PC-3 (cell line): ENCODE measurements around the gene GRIN1. TPM values are rescaled to one million over a fixed set of nuclear protein-coding genes. Genes with fewer than 3 reads are reported as not detected.

Experiments used
- ATAC-seq: fragments of 200-7000 bp; cut with Tn5 transposase; 2 replicates; pipeline ENCODE4 v1.9.1; 2020; ENCODE audit warnings: mild to moderate bottlenecking, moderate library complexity
- BruUV-seq: library from RNA; stranded (reverse); fragments of 400-500 nt; replicated peaks from 2 replicates; lab custom pipeline; 2021; lab: Mats Ljungman, UMichigan
- CTCF ChIA-PET: fragments of 300-600 bp; sonication (Branson Sonifier 250); formaldehyde crosslinking; loops from one replicate; lab custom pipeline; 2022; ENCODE audit warnings: antibody characterized with exemption; lab: Charles Lee
- POLR2A ChIA-PET: fragments of 300-600 bp; sonication (Branson Sonifier 250); formaldehyde crosslinking; loops from one replicate; lab custom pipeline; 2022; ENCODE audit warnings: antibody characterized with exemption; ENCODE audit not compliant: unreplicated experiment; lab: Charles Lee
- DNase-seq: peaks from one replicate; pipeline ENCODE4 v3.0.0-alpha.2; 2015
- H2AFZ ChIP-seq: fragments of 300-600 bp; sonication (generic); 2 replicates; pipeline ENCODE4 v1.6.0; 2016; ENCODE audit warnings: antibody characterized with exemption, low read length
- H3F3A ChIP-seq: fragments of 300-600 bp; sonication (generic); one replicate; pipeline ENCODE4 v1.6.0; 2017; ENCODE audit warnings: antibody characterized with exemption, low read length, control low read depth, mild to moderate bottlenecking; ENCODE audit not compliant: unreplicated experiment
- H3K27ac ChIP-seq: fragments of 300-600 bp; sonication (generic); 2 replicates; pipeline ENCODE4 v1.5.1; 2016; ENCODE audit warnings: mild to moderate bottlenecking, low read length
- H3K27me3 ChIP-seq: fragments of 300-600 bp; sonication (generic); 2 replicates; pipeline ENCODE4 v1.6.1; 2016; ENCODE audit warnings: low read length, mixed read lengths
- H3K36me3 ChIP-seq: fragments of 300-600 bp; sonication (generic); 2 replicates; pipeline ENCODE4 v1.6.1; 2016; ENCODE audit warnings: low read depth, mixed run types, low read length, mixed read lengths
- H3K4me1 ChIP-seq: fragments of 300-600 bp; sonication (generic); 2 replicates; pipeline ENCODE4 v1.5.1; 2016; ENCODE audit warnings: low read length; ENCODE audit not compliant: insufficient read depth
- H3K4me2 ChIP-seq: fragments of 300-600 bp; sonication (generic); 2 replicates; pipeline ENCODE4 v1.6.0; 2016; ENCODE audit warnings: low read length
- H3K4me3 ChIP-seq: fragments of 300-600 bp; sonication (generic); 2 replicates; pipeline ENCODE4 v1.5.1; 2016; ENCODE audit warnings: mild to moderate bottlenecking, low read length, mixed read lengths
- H3K79me2 ChIP-seq: fragments of 300-600 bp; sonication (generic); 2 replicates; pipeline ENCODE4 v1.6.1; 2017; ENCODE audit warnings: low read length, mixed read lengths
- H3K9ac ChIP-seq: fragments of 300-600 bp; sonication (generic); 2 replicates; pipeline ENCODE4 v1.6.0; 2016; ENCODE audit warnings: mild to moderate bottlenecking, low read length
- H3K9me2 ChIP-seq: fragments of 300-600 bp; sonication (generic); replicated peaks from 2 replicates; pipeline ENCODE4 v1.6.1; 2016; ENCODE audit warnings: mixed run types, low read length, mixed read lengths
- H3K9me3 ChIP-seq: fragments of 300-600 bp; sonication (generic); 2 replicates; pipeline ENCODE4 v1.6.1; 2016; ENCODE audit warnings: low read length, mixed read lengths
- H4K20me1 ChIP-seq: fragments of 300-600 bp; sonication (generic); 2 replicates; pipeline ENCODE4 v1.6.1; 2016; ENCODE audit warnings: low read length, mixed read lengths
- CTCF ChIP-seq: fragments of 300-600 bp; sonication (generic); conservative IDR thresholded peaks from 2 replicates; pipeline ENCODE4 v1.5.1; 2017; ENCODE audit warnings: antibody characterized with exemption, low read depth, mild to moderate bottlenecking, low read length
- EZH2 ChIP-seq: fragments of 300-600 bp; sonication (generic); IDR thresholded peaks from one replicate; pipeline ENCODE4 v1.6.1; 2017; ENCODE audit warnings: antibody characterized with exemption, mild to moderate bottlenecking, low read length; ENCODE audit not compliant: unreplicated experiment
- EZH2phosphoT487 ChIP-seq: fragments of 300-600 bp; sonication (generic); IDR thresholded peaks from 2 replicates; pipeline ENCODE4 v1.6.1; 2018; ENCODE audit warnings: mild to moderate bottlenecking, antibody characterized with exemption, low read length, borderline replicate concordance
- intact Hi-C: fragments of 100-400 bp; cut with micrococcal nuclease; formaldehyde crosslinking; loops from 2 replicates; pipeline ENCODE4 v1.9.0; 2023
- total RNA-seq: library from RNA; depleted of rRNA; stranded (reverse); fragments of >200 nt; gene quantifications from 2 replicates; pipeline ENCODE4 v1.2.3, GENCODE V29; 2014

GRIN1 gene
- total RNA-seq, 1 experiment from 2014 or later = 0.11 TPM

- ATAC-seq = no peak
- Histone ChIP-seq H3K4me3 (no peak overlapping the region), H3K27me3 (peaks cover 10% of the 10 kb centered on the region; the same call in 1 of the 2 replicates), H3K79me2 (no peaks in the 10 kb centered on the region), H3F3A (no peaks in the 10 kb centered on the region), H2AFZ (no peak overlapping the region), H3K9ac (no peak overlapping the region), H3K36me3 (no peaks in the 10 kb centered on the region), H4K20me1 (no peaks in the 10 kb centered on the region), H3K9me3 (no peaks in the 10 kb centered on the region), H3K9me2 (no peaks in the 10 kb centered on the region), H3K4me2 (no peak overlapping the region), H3K4me1 (no peaks in the 10 kb centered on the region), H3K27ac (no peak overlapping the region)
- ChIA-PET POLR2A (no interaction called here), CTCF (no interaction called here)
- no peak for DNase-seq
- BruUV-seq = no TSS peak
- intact Hi-C loops = no loop called here
- TF ChIP-seq CTCF = no peak
- TF ChIP-seq EZH2 = no peak
- no peak for TF ChIP-seq EZH2phosphoT487
Observed at GRCh38 chr9:137140151-137141012, 1.4 kb downstream of the GRIN1 start.

GRCh38 chr9:137141050-137141810 is 2.3 kb downstream of the GRIN1 start:
- Histone ChIP-seq H3K4me1 (no peaks in the 10 kb centered on the region), H3K27me3 (peaks cover 10% of the 10 kb centered on the region; the same call in 1 of the 2 replicates), H3F3A (no peaks in the 10 kb centered on the region), H3K36me3 (no peaks in the 10 kb centered on the region), H3K79me2 (no peaks in the 10 kb centered on the region), H3K9ac (no peak overlapping the region), H2AFZ (no peak overlapping the region), H3K4me3 (no peak overlapping the region), H3K9me3 (no peaks in the 10 kb centered on the region), H3K9me2 (no peaks in the 10 kb centered on the region), H3K4me2 (no peak overlapping the region), H3K27ac (no peak overlapping the region), H4K20me1 (no peaks in the 10 kb centered on the region)
- BruUV-seq = no TSS peak
- ChIA-PET CTCF (no interaction called here), POLR2A (interaction anchor here (0.6 kb wide), 1 partner anchor 9 kb away, joined by 3 read pairs; no protein-coding TSS in a partner anchor)
- intact Hi-C loops = no loop called here
- ATAC-seq (no peak), DNase-seq (no peak)
- TF ChIP-seq CTCF = no peak
- no peak for TF ChIP-seq EZH2
- TF ChIP-seq EZH2phosphoT487 = no peak
